ENCODE data around the gene UMPS.

The UMPS gene

DNA sequence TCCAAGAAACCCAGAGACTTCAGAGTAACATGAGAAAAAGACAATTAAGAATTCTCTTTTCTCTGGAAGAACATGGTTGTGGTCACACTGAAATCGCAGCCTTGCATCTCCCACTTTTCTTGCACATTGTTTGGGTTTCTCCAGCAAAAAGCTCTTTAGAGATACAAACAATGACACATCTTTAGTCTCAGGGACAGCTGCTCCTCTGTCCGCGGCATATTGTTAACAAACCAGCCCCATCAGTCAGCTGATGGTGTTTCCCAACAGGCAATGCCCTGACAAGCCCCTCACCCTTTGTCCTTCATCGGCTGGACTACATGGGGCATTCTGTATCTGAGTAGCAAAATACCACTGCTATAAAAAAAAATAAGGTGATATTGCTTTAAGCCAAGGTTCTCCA lies 53.4 kb downstream of the UMPS start:
- Histone ChIP-seq H2BK12ac (ENCODE audit: low read length) (no peak overlapping the region), H4K91ac (ENCODE audit: low read depth, low read length, poor library complexity) (no peak overlapping the region), H3K27me3 (ENCODE audit: control insufficient read depth in 3 of 3, insufficient read depth in 3 of 3, low read depth in 1 of 3, low read length in 3 of 3) (no peaks in the 10 kb centered on the region), H3K23ac (ENCODE audit: low read depth, low read length, poor library complexity) (no peak overlapping the region), H3K18ac (ENCODE audit: low read length) (no peak overlapping the region), H3K4me2 (ENCODE audit: insufficient read depth, low read length, poor library complexity, severe bottlenecking) (no peak overlapping the region), H2BK5ac (ENCODE audit: low read length) (no peak overlapping the region), H3K36me3 (replicated peaks in 1 of 2; ENCODE audit: control insufficient read depth in 2 of 2, insufficient read depth in 2 of 2, low read length in 2 of 2) (peaks cover 0 to 8% of the 10 kb centered on the region in 2 donors), H3K4ac (ENCODE audit: low read length) (no peak overlapping the region), H3K14ac (ENCODE audit: low read length) (no peak overlapping the region), H2AK5ac (ENCODE audit: low read depth, low read length) (no peak overlapping the region), H3K4me3 (ENCODE audit: low read length in 2 of 2) (no peak overlapping the region), H3K4me1 (ENCODE audit: control insufficient read depth in 2 of 2, insufficient read depth in 1 of 2, low read depth in 1 of 2, low read length in 2 of 2) (peaks cover 14 to 16% of the 10 kb centered on the region in 2 donors), H3K9ac (ENCODE audit: low read depth, low read length, poor library complexity) (no peak overlapping the region), H3K79me1 (ENCODE audit: low read depth, low read length) (peaks cover 2% of the 10 kb centered on the region), H3K27ac (replicated peaks; ENCODE audit: low read length) (no peak overlapping the region), H2BK15ac (ENCODE audit: low read length) (no peak overlapping the region), H3K9me3 (replicated peaks in 1 of 2; ENCODE audit: control insufficient read depth in 2 of 2, insufficient read depth in 1 of 2, low read depth in 1 of 2, low read length in 2 of 2) (no peaks in the 10 kb centered on the region), H2BK120ac (ENCODE audit: low read depth, low read length) (no peak overlapping the region), H4K8ac (ENCODE audit: low read depth, low read length) (no peak overlapping the region), H2AFZ (ENCODE audit: low read length) (peak overlapping the region; percentile 56)
- DNase-seq (ENCODE audit: low spot score), result no peak
- no CpG with 5 or more reads among the region's 4 CpGs for WGBS, 2 donors (ENCODE audit: extremely low coverage in 2 of 2, insufficient read length in 2 of 2, insufficient replicate concordance in 1 of 2)

DNA sequence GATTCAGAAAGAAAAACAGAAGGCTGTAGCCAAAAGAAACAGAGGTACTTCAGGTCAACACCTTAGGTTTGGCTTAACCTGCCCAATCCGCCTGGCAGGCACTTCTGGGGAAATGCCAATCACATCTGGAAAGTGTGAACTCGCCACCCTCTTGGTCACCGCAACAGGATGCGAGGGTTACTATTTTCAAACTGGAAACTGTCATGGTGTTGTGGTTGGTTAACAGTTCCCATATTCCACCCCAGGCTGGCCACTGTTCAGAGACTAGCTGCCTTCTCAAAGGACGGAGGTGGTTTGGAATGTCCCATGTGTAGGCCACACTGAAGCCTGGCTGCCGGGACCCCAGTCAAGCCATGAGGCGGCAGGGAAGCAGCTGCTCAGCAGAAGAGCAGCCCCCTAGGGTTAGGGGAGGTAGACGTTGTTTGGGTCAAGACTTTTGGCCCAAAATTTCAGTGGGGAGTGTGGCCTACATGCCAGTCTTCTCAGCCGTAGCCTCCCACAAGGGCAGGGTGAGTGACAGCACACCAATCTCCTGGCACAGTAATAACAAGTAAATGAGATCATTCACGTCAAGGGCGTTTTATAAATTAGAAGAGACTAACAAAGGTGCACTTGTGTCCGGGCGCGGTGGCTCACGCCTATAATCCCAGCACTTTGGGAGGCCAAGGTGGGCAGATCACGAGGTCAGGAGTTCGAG lies 54.6 kb downstream of the UMPS start:
- Histone ChIP-seq H3K4me1 (ENCODE audit: control insufficient read depth in 2 of 2, insufficient read depth in 1 of 2, low read depth in 1 of 2, low read length in 2 of 2) (peaks cover 14 to 16% of the 10 kb centered on the region in 2 donors), H3K4me3 (ENCODE audit: low read length in 2 of 2) (no peak overlapping the region)

DNA sequence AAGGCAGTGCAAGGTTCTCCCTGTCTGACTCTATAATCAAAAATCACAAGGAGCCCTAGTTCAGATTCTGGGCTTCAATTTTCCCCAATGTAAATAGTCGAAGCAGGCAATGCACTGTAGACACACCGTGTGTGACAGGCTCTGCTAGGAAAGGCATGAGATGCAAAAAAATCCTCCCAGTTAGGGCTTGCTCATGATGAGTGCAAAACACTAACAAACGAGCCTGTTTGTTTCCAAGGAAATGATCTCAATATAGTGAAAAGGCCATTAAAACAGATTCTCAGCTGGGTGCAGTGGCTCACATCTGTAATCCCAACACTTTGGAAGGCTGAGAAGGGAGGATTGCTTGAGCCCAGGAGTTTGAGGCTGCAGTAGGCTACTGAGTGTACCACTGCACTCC lies 55.7 kb downstream of the UMPS start:
- no peak for DNase-seq (ENCODE audit: low spot score)
- H4K8ac ChIP-seq (ENCODE audit: low read depth, low read length), result no peak overlapping the region
- no peaks in the 10 kb centered on the region for H3K9me3 ChIP-seq (replicated peaks in 1 of 2; ENCODE audit: control insufficient read depth in 2 of 2, insufficient read depth in 1 of 2, low read depth in 1 of 2, low read length in 2 of 2)
- no peak overlapping the region for H4K91ac ChIP-seq (ENCODE audit: low read depth, low read length, poor library complexity)
- no peak overlapping the region for H3K18ac ChIP-seq (ENCODE audit: low read length)
- WGBS, 2 donors (ENCODE audit: extremely low coverage in 2 of 2, insufficient read length in 2 of 2, insufficient replicate concordance in 1 of 2), result no CpG with 5 or more reads among the region's 3 CpGs
- H3K27me3 ChIP-seq (ENCODE audit: control insufficient read depth in 3 of 3, insufficient read depth in 3 of 3, low read depth in 1 of 3, low read length in 3 of 3), result no peaks in the 10 kb centered on the region
- H2BK15ac ChIP-seq (ENCODE audit: low read length), result no peak overlapping the region
- H2BK120ac ChIP-seq (ENCODE audit: low read depth, low read length), result no peak overlapping the region
- no peak overlapping the region for H2AFZ ChIP-seq (ENCODE audit: low read length)
- H3K4ac ChIP-seq (ENCODE audit: low read length), result no peak overlapping the region
- no peak overlapping the region for H3K23ac ChIP-seq (ENCODE audit: low read depth, low read length, poor library complexity)
- no peak overlapping the region for H2BK12ac ChIP-seq (ENCODE audit: low read length)
- H2AK5ac ChIP-seq (ENCODE audit: low read depth, low read length), result no peak overlapping the region
- H3K4me3 ChIP-seq (ENCODE audit: low read length in 2 of 2), result no peak overlapping the region
- peaks cover 4 to 9% of the 10 kb centered on the region in 2 donors for H3K4me1 ChIP-seq (ENCODE audit: control insufficient read depth in 2 of 2, insufficient read depth in 1 of 2, low read depth in 1 of 2, low read length in 2 of 2)
- H3K4me2 ChIP-seq (ENCODE audit: insufficient read depth, low read length, poor library complexity, severe bottlenecking), result no peak overlapping the region
- H2BK5ac ChIP-seq (ENCODE audit: low read length), result no peak overlapping the region
- no peaks in the 10 kb centered on the region for H3K79me1 ChIP-seq (ENCODE audit: low read depth, low read length)
- H3K36me3 ChIP-seq (replicated peaks in 1 of 2; ENCODE audit: control insufficient read depth in 2 of 2, insufficient read depth in 2 of 2, low read length in 2 of 2), result peaks cover 0 to 8% of the 10 kb centered on the region in 2 donors
- H3K9ac ChIP-seq (ENCODE audit: low read depth, low read length, poor library complexity), result no peak overlapping the region
- H3K27ac ChIP-seq (replicated peaks; ENCODE audit: low read length), result no peak overlapping the region
- H3K14ac ChIP-seq (ENCODE audit: low read length), result no peak overlapping the region

More for the DNA sequence above, 54.6 kb downstream of the UMPS start:
- no peak overlapping the region for H2AK5ac ChIP-seq (ENCODE audit: low read depth, low read length)
- no peak overlapping the region for H3K27ac ChIP-seq (replicated peaks; ENCODE audit: low read length)
- H3K23ac ChIP-seq (ENCODE audit: low read depth, low read length, poor library complexity), result no peak overlapping the region
- WGBS, 2 donors (ENCODE audit: extremely low coverage in 2 of 2, insufficient read length in 2 of 2, insufficient replicate concordance in 1 of 2), result no CpG with 5 or more reads among the region's 17 CpGs
- no peak overlapping the region for H3K9ac ChIP-seq (ENCODE audit: low read depth, low read length, poor library complexity)
- H3K79me1 ChIP-seq (ENCODE audit: low read depth, low read length), result no peaks in the 10 kb centered on the region
- H2AFZ ChIP-seq (ENCODE audit: low read length), result no peak overlapping the region
- no peak overlapping the region for H2BK15ac ChIP-seq (ENCODE audit: low read length)
- H2BK5ac ChIP-seq (ENCODE audit: low read length), result no peak overlapping the region
- H3K4ac ChIP-seq (ENCODE audit: low read length), result no peak overlapping the region
- no peak overlapping the region for H2BK120ac ChIP-seq (ENCODE audit: low read depth, low read length)
- no peak overlapping the region for H3K4me2 ChIP-seq (ENCODE audit: insufficient read depth, low read length, poor library complexity, severe bottlenecking)
- H4K8ac ChIP-seq (ENCODE audit: low read depth, low read length), result no peak overlapping the region
- no peak for DNase-seq (ENCODE audit: low spot score)
- no peaks in the 10 kb centered on the region for H3K27me3 ChIP-seq (ENCODE audit: control insufficient read depth in 3 of 3, insufficient read depth in 3 of 3, low read depth in 1 of 3, low read length in 3 of 3)
- no peak overlapping the region for H3K14ac ChIP-seq (ENCODE audit: low read length)
- peaks cover 0 to 8% of the 10 kb centered on the region in 2 donors for H3K36me3 ChIP-seq (replicated peaks in 1 of 2; ENCODE audit: control insufficient read depth in 2 of 2, insufficient read depth in 2 of 2, low read length in 2 of 2)
- no peaks in the 10 kb centered on the region for H3K9me3 ChIP-seq (replicated peaks in 1 of 2; ENCODE audit: control insufficient read depth in 2 of 2, insufficient read depth in 1 of 2, low read depth in 1 of 2, low read length in 2 of 2)
- H3K18ac ChIP-seq (ENCODE audit: low read length), result peak overlapping the region; percentile 49
- H2BK12ac ChIP-seq (ENCODE audit: low read length), result no peak overlapping the region
- no peak overlapping the region for H4K91ac ChIP-seq (ENCODE audit: low read depth, low read length, poor library complexity)

DNA sequence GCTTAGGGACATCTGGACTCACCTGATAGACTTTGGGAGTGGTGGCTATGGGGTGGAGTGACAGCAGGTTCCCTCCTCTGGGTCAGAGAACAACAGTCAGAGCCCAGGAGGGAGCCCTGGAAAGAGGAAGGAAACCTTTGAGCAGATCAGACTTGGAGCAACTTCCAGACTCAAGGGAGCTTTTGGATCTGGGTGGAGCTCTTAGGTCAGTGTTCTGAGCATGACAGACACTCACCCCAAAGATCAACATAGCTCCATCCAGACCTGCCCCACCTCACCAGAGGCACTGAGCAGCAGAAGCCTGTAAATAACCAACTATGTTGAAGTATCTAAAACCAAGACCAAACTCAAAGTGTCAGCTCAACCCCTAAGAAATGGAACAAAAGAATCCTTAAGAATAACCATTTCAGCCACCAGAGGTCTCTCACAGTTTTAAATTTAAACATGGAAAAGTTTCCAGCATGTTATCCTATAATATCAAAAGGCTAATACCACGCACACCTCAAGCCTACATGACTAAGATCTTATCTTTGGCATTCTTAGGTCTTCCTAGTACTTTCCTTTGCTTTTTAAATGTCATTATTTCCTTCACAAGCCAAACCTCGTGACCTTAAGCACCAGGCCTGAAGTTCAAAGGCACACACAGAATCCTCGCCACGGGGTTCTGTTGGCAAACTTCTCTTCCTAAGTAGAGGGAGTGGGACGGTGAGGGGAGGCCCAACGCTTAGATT lies 56.4 kb downstream of the UMPS start:
- no peak overlapping the region for H3K4me2 ChIP-seq (ENCODE audit: insufficient read depth, low read length, poor library complexity, severe bottlenecking)
- WGBS, 2 donors (ENCODE audit: extremely low coverage in 2 of 2, insufficient read length in 2 of 2, insufficient replicate concordance in 1 of 2), result no CpG with 5 or more reads among the region's 6 CpGs
- H2BK15ac ChIP-seq (ENCODE audit: low read length), result no peak overlapping the region
- no peak overlapping the region for H3K14ac ChIP-seq (ENCODE audit: low read length)
- no peak for DNase-seq (ENCODE audit: low spot score)
- no peak overlapping the region for H3K27ac ChIP-seq (replicated peaks; ENCODE audit: low read length)
- H2AFZ ChIP-seq (ENCODE audit: low read length), result peak overlapping the region; percentile 30
- H4K8ac ChIP-seq (ENCODE audit: low read depth, low read length), result no peak overlapping the region
- H2BK12ac ChIP-seq (ENCODE audit: low read length), result no peak overlapping the region
- no peak overlapping the region for H3K18ac ChIP-seq (ENCODE audit: low read length)
- peaks cover 5 to 7% of the 10 kb centered on the region in 2 donors for H3K4me1 ChIP-seq (ENCODE audit: control insufficient read depth in 2 of 2, insufficient read depth in 1 of 2, low read depth in 1 of 2, low read length in 2 of 2)
- H2BK120ac ChIP-seq (ENCODE audit: low read depth, low read length), result no peak overlapping the region
- H3K4ac ChIP-seq (ENCODE audit: low read length), result no peak overlapping the region
- no peak overlapping the region for H3K23ac ChIP-seq (ENCODE audit: low read depth, low read length, poor library complexity)
- H3K4me3 ChIP-seq (ENCODE audit: low read length in 2 of 2), result no peak overlapping the region
- H4K91ac ChIP-seq (ENCODE audit: low read depth, low read length, poor library complexity), result no peak overlapping the region
- no peak overlapping the region for H2AK5ac ChIP-seq (ENCODE audit: low read depth, low read length)
- H3K79me1 ChIP-seq (ENCODE audit: low read depth, low read length), result no peaks in the 10 kb centered on the region
- peaks cover 0 to 10% of the 10 kb centered on the region in 2 donors for H3K36me3 ChIP-seq (replicated peaks in 1 of 2; ENCODE audit: control insufficient read depth in 2 of 2, insufficient read depth in 2 of 2, low read length in 2 of 2)
- H3K27me3 ChIP-seq (ENCODE audit: control insufficient read depth in 3 of 3, insufficient read depth in 3 of 3, low read depth in 1 of 3, low read length in 3 of 3), result no peaks in the 10 kb centered on the region
- H3K9ac ChIP-seq (ENCODE audit: low read depth, low read length, poor library complexity), result no peak overlapping the region
- H3K9me3 ChIP-seq (replicated peaks in 1 of 2; ENCODE audit: control insufficient read depth in 2 of 2, insufficient read depth in 1 of 2, low read depth in 1 of 2, low read length in 2 of 2), result no peaks in the 10 kb centered on the region
- H2BK5ac ChIP-seq (ENCODE audit: low read length), result no peak overlapping the region

Measured in neuronal stem cell (in vitro differentiated cells).